Skeletal muscle satellite cell (primary cell): ENCODE results near the gene FEM1B.
A peak's percentile ranks its signal among the peaks of the same experiment; 100 is the strongest.

Source experiments
- H3K27me3 ChIP-seq: 2 replicates; pipeline ENCODE4 v1.7.0; 2013; ENCODE audit warnings: low read length; ENCODE audit not compliant: control insufficient read depth, insufficient read depth
- H3K36me3 ChIP-seq: 2 replicates; pipeline ENCODE4 v1.7.0; 2013; ENCODE audit warnings: mild to moderate bottlenecking, control low read depth, low read length; ENCODE audit not compliant: insufficient read depth
- H3K4me1 ChIP-seq: 2 replicates; pipeline ENCODE4 v1.7.0; 2013; ENCODE audit warnings: low read length; ENCODE audit not compliant: control insufficient read depth, insufficient read depth
- H3K4me2 ChIP-seq: 2 replicates; pipeline ENCODE4 v1.7.0; 2013; ENCODE audit warnings: mild to moderate bottlenecking, low read length
- H3K4me3 ChIP-seq: 2 replicates; pipeline ENCODE4 v1.7.0; 2013; ENCODE audit warnings: low read length
- H3K9ac ChIP-seq: 2 replicates; pipeline ENCODE4 v1.7.0; 2013; ENCODE audit warnings: mild to moderate bottlenecking, low read depth, low read length, moderate library complexity
- H3K9me3 ChIP-seq: replicated peaks from 2 replicates; pipeline ENCODE4 v1.7.0; 2013; ENCODE audit warnings: mild to moderate bottlenecking, control low read depth, low read length

Gene FEM1B

DNA sequence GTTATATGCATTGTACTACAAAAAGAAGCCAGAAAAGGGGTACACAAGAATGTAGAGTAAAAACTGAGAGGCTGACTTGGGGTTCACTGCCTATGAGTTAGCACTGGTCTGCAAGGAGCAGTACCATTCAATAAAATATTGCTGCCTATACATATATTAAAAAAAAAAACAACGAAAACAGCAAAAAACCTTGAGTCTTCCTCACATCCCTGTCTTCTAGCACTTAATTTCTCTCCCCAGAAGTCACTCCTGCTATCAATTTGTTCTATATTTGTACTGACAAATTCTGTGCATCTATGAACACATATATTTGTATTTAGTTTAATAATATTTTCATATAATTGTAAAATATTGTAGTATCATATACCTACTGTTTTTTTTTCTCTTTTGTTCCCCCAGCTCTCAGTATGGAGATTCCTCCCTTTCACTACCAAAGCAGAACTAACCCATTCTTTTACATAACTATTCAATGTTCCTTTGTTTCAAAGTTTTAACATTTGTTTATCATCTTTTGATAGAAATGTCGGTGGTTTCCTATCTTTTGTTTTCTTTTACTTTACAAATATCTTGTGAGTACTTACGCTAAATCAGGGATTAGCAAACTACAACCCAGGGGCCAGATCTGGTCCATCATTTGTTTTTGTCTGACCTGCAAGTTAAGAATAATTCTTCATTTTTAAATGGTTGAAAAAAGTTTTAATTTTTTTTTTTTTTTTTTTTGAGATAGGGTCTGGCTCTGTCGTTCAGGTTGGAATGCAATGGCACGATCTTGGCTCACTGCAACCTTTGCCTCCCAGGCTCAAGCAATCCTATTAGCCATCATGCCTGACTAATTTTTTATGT is 14.8 kb upstream of the FEM1B start:
- Histone ChIP-seq H3K4me3 (no peak overlapping the region), H3K4me1 (peaks cover 5% of the 10 kb centered on the region), H3K36me3 (no peaks in the 10 kb centered on the region), H3K4me2 (no peak overlapping the region), H3K27me3 (peaks cover 14% of the 10 kb centered on the region), H3K9me3 (no peaks in the 10 kb centered on the region), H3K9ac (no peak overlapping the region)

DNA sequence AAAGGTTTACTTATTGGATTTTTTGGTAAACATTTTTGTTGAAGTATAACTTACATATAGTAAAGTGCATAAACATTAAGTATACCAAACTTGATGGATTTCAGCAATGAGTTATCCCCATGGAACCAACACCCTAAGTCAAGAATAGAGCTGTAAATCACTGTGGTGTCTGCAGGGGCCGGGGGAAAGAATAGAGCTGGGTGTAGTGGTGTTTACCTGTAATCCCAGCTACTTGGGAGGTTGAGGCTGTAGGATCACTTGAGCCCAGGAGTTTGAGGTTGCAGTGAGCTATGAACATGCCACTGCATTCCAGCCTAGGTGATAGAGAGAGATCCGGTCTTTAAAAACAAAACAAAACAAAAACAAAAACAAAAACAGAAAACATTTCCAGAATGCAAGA is 13.3 kb upstream of the FEM1B start:
- H3K27me3 ChIP-seq, result peaks cover 14% of the 10 kb centered on the region
- H3K4me3 ChIP-seq, result no peak overlapping the region
- no peak overlapping the region for H3K9ac ChIP-seq
- no peaks in the 10 kb centered on the region for H3K9me3 ChIP-seq
- no peaks in the 10 kb centered on the region for H3K4me1 ChIP-seq
- H3K4me2 ChIP-seq, result no peak overlapping the region
- H3K36me3 ChIP-seq, result no peaks in the 10 kb centered on the region

DNA sequence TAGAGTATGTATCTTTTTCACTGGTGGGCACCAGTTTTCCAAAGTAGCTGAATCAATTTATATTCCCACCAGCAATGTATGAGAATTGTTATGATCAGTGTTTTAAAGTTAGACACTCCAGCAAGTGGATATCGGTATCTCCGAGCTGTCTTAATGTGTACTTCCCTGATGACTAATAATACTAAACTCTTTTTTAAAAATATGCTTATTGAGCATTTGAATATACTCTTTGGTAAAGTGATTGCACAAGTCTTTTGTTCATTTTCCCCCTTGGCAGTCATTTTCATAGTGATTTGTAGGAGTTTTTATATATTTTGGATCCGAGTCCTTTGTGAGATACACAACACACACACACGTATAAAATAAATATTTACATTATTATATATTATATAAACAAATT is 12.5 kb upstream of the FEM1B start:
- no peaks in the 10 kb centered on the region for H3K4me1 ChIP-seq
- no peaks in the 10 kb centered on the region for H3K9me3 ChIP-seq
- H3K27me3 ChIP-seq, result peaks cover 14% of the 10 kb centered on the region
- no peaks in the 10 kb centered on the region for H3K36me3 ChIP-seq
- no peak overlapping the region for H3K4me2 ChIP-seq
- H3K9ac ChIP-seq, result no peak overlapping the region
- H3K4me3 ChIP-seq, result no peak overlapping the region

DNA sequence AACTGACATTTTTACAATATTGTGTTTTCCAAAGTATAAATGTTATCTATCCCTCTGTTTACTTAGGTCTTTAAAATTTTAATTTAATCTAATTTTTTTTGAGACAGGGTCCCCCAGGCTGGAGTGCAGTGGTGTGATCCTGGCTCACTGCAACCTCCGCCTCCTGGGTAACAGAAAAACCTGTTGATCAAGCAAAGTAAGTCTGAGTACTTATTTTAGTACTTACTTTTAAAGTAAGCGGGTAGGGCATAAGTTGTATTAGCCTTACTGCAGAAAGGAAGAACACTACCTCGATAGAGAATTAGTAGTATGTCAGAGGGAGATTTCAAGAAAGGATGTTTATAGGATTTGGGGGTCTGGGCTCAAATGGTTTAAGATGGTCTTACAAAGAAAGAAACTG is 11.9 kb upstream of the FEM1B start:
- Histone ChIP-seq H3K4me1 (peaks cover 2% of the 10 kb centered on the region), H3K9me3 (no peaks in the 10 kb centered on the region), H3K9ac (no peak overlapping the region), H3K4me2 (no peak overlapping the region), H3K36me3 (no peaks in the 10 kb centered on the region), H3K27me3 (peaks cover 14% of the 10 kb centered on the region), H3K4me3 (no peak overlapping the region)

DNA sequence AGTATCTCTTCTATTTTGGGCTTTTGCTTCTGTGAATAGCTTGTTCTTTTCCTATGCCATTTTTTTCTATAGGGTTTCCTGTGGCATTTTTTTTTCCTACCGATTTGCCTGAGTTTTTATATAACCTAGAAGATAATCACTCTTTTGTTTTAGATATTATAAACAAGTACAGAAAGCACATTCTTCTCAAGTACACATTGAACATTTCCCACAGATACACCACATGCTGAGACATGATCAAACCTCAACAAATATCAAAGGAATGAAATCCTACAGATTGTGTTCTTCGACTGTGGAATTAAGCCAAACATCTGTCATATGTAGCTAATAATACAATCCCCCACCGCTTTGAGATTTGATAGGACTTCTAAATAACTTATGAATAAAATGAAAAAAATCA is 9.1 kb upstream of the FEM1B start:
- Histone ChIP-seq H3K4me3 (no peak overlapping the region), H3K9me3 (no peaks in the 10 kb centered on the region), H3K4me2 (no peak overlapping the region), H3K4me1 (peaks cover 29% of the 10 kb centered on the region), H3K9ac (no peak overlapping the region), H3K27me3 (peaks cover 3% of the 10 kb centered on the region), H3K36me3 (no peaks in the 10 kb centered on the region)

DNA sequence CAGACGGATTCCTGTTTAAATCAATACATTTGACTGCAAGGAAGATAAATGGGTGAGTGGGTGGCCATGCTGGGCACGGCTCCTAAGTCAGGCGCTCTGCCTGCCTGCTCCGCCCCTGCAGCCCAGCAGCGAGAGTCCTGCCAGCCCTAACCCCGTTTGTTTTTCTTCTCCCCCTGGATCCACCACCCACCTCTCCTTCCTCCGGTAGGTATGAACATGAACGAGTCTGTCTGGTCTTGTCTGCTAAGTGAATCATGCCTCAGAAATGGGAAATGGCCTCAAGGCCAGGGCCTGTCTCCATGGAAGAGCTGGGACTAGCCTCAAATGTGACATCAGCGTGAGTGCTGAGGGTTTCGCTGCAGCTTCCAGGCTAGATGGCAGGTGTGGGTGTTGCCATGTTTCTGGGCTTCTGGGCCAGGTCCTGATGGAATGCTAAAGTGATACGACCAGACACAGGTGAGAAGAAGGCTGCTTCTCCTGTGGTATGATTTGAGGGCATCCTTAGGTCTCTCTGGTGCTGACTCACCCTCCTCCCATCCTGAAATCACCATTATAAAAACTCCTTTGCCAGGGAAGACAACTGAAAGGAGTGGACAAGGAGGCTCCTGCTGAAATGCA is 5.6 kb upstream of the FEM1B start:
- Histone ChIP-seq H3K4me2 (peak overlapping the region; percentile 52), H3K4me3 (peak overlapping the region; percentile 22), H3K4me1 (peaks cover 39% of the 10 kb centered on the region), H3K27me3 (no peaks in the 10 kb centered on the region), H3K9ac (peak overlapping the region; percentile 46), H3K9me3 (no peaks in the 10 kb centered on the region), H3K36me3 (no peaks in the 10 kb centered on the region)

DNA sequence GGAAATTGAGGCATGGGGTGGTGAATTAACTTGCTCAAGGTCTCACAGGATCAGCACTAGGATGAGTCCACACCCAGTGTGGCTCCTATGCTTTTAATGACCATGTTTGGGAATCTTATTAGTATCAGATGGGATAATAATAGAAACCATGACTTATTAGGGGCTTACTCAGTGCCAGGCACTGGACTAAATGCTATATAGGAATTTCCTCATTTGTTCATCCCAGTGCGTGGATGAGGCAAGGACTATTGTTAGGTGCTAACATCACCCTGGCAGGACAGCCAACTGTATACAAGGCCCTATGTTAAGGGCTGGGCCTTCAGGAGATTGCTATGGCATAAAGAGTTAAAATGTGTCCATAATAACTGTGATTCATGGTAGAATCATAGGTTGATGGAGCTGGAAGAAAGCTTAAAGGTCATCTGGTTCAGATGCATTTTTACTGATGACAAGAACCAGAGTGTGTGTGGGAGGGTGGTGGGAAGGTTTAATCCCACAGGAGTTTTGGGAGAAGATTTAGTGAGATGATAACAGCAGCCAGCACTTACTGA is 4.7 kb upstream of the FEM1B start:
- Histone ChIP-seq H3K9ac (peak overlapping the region; percentile 46), H3K9me3 (no peaks in the 10 kb centered on the region), H3K4me2 (peak overlapping the region; percentile 52), H3K36me3 (no peaks in the 10 kb centered on the region), H3K4me3 (peak overlapping the region; percentile 22), H3K27me3 (no peaks in the 10 kb centered on the region), H3K4me1 (peaks cover 42% of the 10 kb centered on the region)

DNA sequence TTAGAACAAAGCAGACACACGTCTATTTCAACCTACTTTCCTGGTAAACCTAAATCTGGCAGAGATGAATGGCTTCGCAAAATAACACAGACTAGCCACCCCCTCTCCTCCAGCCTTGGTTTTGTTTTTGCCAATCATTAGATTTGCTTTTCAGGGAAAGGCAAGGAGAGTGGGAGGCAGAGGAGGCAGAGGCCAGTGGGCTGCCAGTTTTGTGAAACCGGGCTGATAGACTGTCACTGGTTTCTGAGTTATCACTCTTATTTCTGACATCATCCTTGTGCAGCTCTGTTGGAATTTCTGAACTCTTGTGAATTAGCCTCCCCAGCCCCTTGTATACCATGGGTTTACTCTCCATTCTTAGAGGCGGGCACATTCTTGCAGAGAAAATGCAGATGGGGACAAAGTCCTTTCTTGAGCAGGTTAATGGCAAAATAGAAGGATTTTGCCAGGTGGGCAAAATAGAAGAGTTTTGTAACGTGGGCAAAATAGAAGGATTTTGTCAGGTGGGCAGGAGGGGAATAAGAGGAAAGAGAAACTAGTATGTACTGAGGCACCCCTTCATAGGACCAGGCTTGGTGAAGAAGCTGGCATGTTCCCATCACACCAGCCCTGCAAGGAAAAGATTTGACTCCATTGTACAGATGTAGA is 3.2 kb upstream of the FEM1B start:
- H3K9ac ChIP-seq, result no peak overlapping the region
- peaks cover 42% of the 10 kb centered on the region for H3K4me1 ChIP-seq
- no peaks in the 10 kb centered on the region for H3K9me3 ChIP-seq
- H3K36me3 ChIP-seq, result no peaks in the 10 kb centered on the region
- no peak overlapping the region for H3K4me2 ChIP-seq
- H3K27me3 ChIP-seq, result no peaks in the 10 kb centered on the region
- no peak overlapping the region for H3K4me3 ChIP-seq

DNA sequence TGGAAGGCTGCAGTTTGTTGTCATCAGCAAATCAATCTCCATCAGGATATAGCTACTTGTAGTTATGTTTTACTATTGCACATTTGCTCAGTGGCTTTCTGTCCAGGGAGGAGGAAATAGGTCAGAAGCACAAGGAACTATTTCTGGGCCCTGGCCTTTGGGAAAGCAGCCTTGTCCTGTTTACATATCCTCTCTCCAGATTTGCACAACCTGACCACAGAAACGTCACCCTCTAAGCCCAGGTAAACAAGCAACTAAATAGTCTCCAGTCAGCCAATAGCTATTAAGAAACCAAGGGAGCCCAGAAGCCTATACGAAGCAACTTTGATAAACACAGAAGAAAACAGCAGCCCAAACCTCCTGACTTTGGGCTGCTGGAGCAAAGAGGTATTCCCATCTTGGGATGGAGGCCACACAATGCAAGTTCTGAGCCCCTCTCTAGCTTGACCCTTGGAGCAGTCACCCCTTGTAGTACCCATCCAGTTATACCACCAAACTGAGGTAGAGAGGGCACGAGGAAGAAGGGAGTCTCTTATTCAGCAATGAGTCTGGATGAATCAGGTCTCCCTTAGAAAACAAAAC is 2.3 kb upstream of the FEM1B start:
- Histone ChIP-seq H3K9me3 (no peaks in the 10 kb centered on the region), H3K9ac (no peak overlapping the region), H3K36me3 (peaks cover 4% of the 10 kb centered on the region), H3K4me3 (no peak overlapping the region), H3K27me3 (no peaks in the 10 kb centered on the region), H3K4me2 (no peak overlapping the region), H3K4me1 (peaks cover 49% of the 10 kb centered on the region)

DNA sequence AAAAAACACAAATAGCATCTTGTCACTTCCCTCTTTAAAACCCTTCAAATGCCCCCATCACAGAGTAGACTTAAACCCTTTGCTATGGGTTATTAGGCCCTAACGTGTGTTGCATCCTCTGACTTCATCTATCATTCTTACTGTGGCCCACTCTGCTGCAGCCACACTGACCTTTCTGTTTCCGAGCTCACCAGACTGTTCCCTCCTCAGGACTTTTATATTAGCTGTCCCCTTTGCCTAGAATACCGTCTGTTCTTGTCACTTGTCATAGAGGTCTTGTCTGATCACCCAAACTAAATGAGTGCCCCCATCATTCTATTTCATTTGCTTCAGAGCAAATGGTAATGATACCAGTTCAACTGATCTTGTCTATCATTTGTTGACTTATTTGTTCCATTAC is 877 bp upstream of the FEM1B start:
- H3K9ac ChIP-seq, result peak overlapping the region; percentile 93
- peak overlapping the region; percentile 89 for H3K4me2 ChIP-seq
- H3K36me3 ChIP-seq, result peaks cover 5% of the 10 kb centered on the region
- H3K9me3 ChIP-seq, result no peaks in the 10 kb centered on the region
- peak overlapping the region; percentile 88 for H3K4me3 ChIP-seq
- peaks cover 50% of the 10 kb centered on the region for H3K4me1 ChIP-seq
- H3K27me3 ChIP-seq, result no peaks in the 10 kb centered on the region

DNA sequence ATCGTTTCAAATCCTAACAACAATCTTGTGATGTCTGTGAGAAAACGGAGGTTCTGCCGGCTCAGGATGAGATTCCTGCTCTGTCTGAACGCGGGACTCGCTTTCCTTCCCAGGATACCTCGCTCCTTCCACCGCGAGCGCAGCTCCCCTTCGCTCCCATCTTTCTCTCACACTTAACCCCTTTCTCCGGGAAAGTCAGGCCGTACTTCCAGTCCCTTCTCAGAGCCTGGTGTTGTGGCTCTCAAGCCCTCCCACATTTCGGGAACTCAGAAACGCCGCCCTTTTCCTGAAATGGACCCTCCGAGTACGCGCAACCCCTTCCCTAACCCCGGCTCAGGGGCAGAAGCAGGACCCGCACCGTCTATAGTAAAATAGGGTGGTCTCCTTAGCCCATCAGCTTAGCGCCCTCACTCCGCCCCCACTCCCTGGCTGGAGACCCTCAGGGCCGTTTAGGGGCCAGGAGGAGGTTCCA is 378 bp upstream of the FEM1B start:
- peaks cover 50% of the 10 kb centered on the region for H3K4me1 ChIP-seq

More for the DNA sequence above, 378 bp upstream of the FEM1B start:
- no peaks in the 10 kb centered on the region for H3K9me3 ChIP-seq
- H3K9ac ChIP-seq, result peak overlapping the region; percentile 93
- H3K27me3 ChIP-seq, result no peaks in the 10 kb centered on the region
- peak overlapping the region; percentile 88 for H3K4me3 ChIP-seq
- H3K36me3 ChIP-seq, result peaks cover 5% of the 10 kb centered on the region
- H3K4me2 ChIP-seq, result peak overlapping the region; percentile 89
